ENCODE data around the gene PPP2R5C. TPM values are rescaled to one million over a fixed set of nuclear protein-coding genes. Genes with fewer than 3 reads are reported as not detected.

PPP2R5C gene
- total and polyA plus RNA-seq, 2 donors from 2014 or later: 65.6 to 129 TPM

GRCh38 chr14:101814934-101815333 lies 53.4 kb downstream of the PPP2R5C start:
- no peaks in the 10 kb centered on the region for H3K27me3 ChIP-seq (ENCODE audit: control insufficient read depth, insufficient read depth, low read length)
- FAIRE-seq (no peak), DNase-seq (no peak)
- H3K9ac ChIP-seq (ENCODE audit: low read length in 3 of 3): no peak overlapping the region
- intact Hi-C loops (cut with DNase I): no loop called here
- no peak overlapping the region for H3K4me3 ChIP-seq (ENCODE audit: low read length in 3 of 3)
- no peaks in the 10 kb centered on the region for H3K9me3 ChIP-seq (ENCODE audit: control insufficient read depth in 2 of 3, insufficient read depth in 1 of 3, low read length in 3 of 3)
- H3K4me1 ChIP-seq (ENCODE audit: control insufficient read depth in 2 of 3, insufficient read depth in 2 of 3, low read depth in 1 of 3, low read length in 3 of 3): peaks cover 0 to 18% (median 16%) of the 10 kb centered on the region in 3 donors
- no peak for TF ChIP-seq CTCF (IDR thresholded peaks at IDR 0.05; ENCODE audit: borderline replicate concordance, extremely low read depth, insufficient read depth)
- peaks cover 0 to 3% (median 0%) of the 10 kb centered on the region in 3 donors for H3K36me3 ChIP-seq (ENCODE audit: control insufficient read depth in 2 of 3, insufficient read depth in 3 of 3, low read length in 3 of 3)
- peak overlapping the region in 1 of 2 donors; percentile 30 for H3K27ac ChIP-seq (ENCODE audit: low read depth in 2 of 2, low read length in 2 of 2)

- H3K36me3 ChIP-seq (ENCODE audit: control insufficient read depth in 2 of 3, insufficient read depth in 3 of 3, low read length in 3 of 3): peaks cover 0 to 8% (median 0%) of the 10 kb centered on the region in 3 donors
- intact Hi-C loops (cut with DNase I): no loop called here
- no peak overlapping the region for H3K9ac ChIP-seq (ENCODE audit: low read length in 3 of 3)
- no peaks in the 10 kb centered on the region for H3K9me3 ChIP-seq (ENCODE audit: control insufficient read depth in 2 of 3, insufficient read depth in 1 of 3, low read length in 3 of 3)
- TF ChIP-seq CTCF (IDR thresholded peaks at IDR 0.05; ENCODE audit: borderline replicate concordance, extremely low read depth, insufficient read depth): no peak
- peaks cover 0 to 17% (median 16%) of the 10 kb centered on the region in 3 donors for H3K4me1 ChIP-seq (ENCODE audit: control insufficient read depth in 2 of 3, insufficient read depth in 2 of 3, low read depth in 1 of 3, low read length in 3 of 3)
- FAIRE-seq: no peak
- H3K4me3 ChIP-seq (ENCODE audit: low read length in 3 of 3): no peak overlapping the region
- no peaks in the 10 kb centered on the region for H3K27me3 ChIP-seq (ENCODE audit: control insufficient read depth, insufficient read depth, low read length)
- no peak overlapping the region for H3K27ac ChIP-seq (ENCODE audit: low read depth in 2 of 2, low read length in 2 of 2)
- DNase-seq: no peak
Measured at GRCh38 chr14:101815994-101816393, 54.5 kb downstream of the PPP2R5C start.

- Histone ChIP-seq H3K9me3 (ENCODE audit: control insufficient read depth in 2 of 3, insufficient read depth in 1 of 3, low read length in 3 of 3) (no peaks in the 10 kb centered on the region), H3K9ac (ENCODE audit: low read length in 3 of 3) (no peak overlapping the region), H3K4me1 (ENCODE audit: control insufficient read depth in 2 of 3, insufficient read depth in 2 of 3, low read depth in 1 of 3, low read length in 3 of 3) (peaks cover 0 to 11% (median 7%) of the 10 kb centered on the region in 3 donors), H3K27ac (ENCODE audit: low read depth in 2 of 2, low read length in 2 of 2) (no peak overlapping the region), H3K4me3 (ENCODE audit: low read length in 3 of 3) (no peak overlapping the region), H3K27me3 (ENCODE audit: control insufficient read depth, insufficient read depth, low read length) (no peaks in the 10 kb centered on the region), H3K36me3 (ENCODE audit: control insufficient read depth in 2 of 3, insufficient read depth in 3 of 3, low read length in 3 of 3) (peaks cover 0 to 8% (median 0%) of the 10 kb centered on the region in 3 donors)
- TF ChIP-seq CTCF (IDR thresholded peaks at IDR 0.05; ENCODE audit: borderline replicate concordance, extremely low read depth, insufficient read depth): no peak
- intact Hi-C loops (cut with DNase I): no loop called here
- DNase-seq (no peak), FAIRE-seq (no peak)
Measured at GRCh38 chr14:101817501-101818001, 56.0 kb downstream of the PPP2R5C start.

Data from kidney (tissue), 14 donors.